ACHN (cell line): ENCODE results near the gene VPS25.
"Not testable (repeated sequence)": the region's sequence is repeated elsewhere in the genome, so short reads cannot be mapped to it uniquely, and the experiment has no call there.

ENCODE experiments used
- DNase-seq: peaks from one replicate; pipeline ENCODE4 v3.0.0-alpha.2; 2015
- in situ Hi-C: cut with HindIII; loops from 2 replicates; pipeline ENCODE4 v1.10.0; 2017; ENCODE audit warnings: low sequenced_read_pairs, low pct_ligation_motif_present, low pct_unique_long_range_greater_than_20kb

The VPS25 gene

GRCh38 chr17:42761638-42762037, 11.6 kb upstream of the VPS25 start:
- no peak for DNase-seq
- in situ Hi-C loops, result no loop called here

- no peak for DNase-seq
- in situ Hi-C loops, result no loop called here
Observed at GRCh38 chr17:42766124-42766523, 7.1 kb upstream of the VPS25 start.

DNA sequence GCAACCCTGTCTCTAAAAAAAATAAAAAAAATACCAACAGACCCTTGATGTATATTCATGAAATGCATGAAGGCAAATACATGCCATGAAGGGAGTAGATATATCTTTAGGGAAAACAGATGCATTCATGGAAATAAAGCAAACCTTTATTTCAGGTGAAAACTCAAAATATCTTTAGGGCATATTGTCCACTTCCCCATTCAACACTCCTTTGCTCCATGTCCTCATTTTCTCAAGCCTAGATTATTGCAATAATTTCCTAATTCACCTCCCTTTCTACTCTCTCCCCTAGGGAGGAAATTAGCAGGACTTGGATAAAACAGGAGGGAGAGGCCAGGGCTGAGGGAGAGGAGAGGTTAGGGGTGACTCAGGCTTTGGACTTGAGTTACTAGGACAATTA, 5.7 kb upstream of the VPS25 start:
- in situ Hi-C loops, result no loop called here
- DNase-seq, result no peak

DNA sequence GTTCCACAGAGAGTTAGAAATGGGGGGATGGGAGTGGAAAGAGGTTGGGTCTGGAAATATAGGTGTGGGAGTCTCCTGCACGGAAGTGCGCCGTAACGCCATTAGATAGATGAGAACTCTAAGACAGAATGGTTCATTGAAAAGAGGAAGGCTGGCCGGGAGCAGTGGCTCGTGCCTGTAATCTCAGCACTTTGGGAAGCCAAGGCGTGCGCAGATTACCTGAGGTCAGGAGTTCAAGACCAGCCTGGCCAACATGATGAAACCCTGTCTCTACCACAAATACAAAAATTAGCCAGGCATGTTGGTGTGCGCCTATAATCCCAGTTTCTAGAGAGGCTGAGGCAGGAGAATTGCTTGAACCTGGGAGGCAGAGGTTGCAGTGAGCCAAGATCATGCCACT, 5.2 kb upstream of the VPS25 start:
- DNase-seq, in situ Hi-C loops: not testable (repeated sequence)

GRCh38 chr17:42769964-42770363, 3.3 kb upstream of the VPS25 start:
- in situ Hi-C loops, DNase-seq: not testable (repeated sequence)

- in situ Hi-C loops, result no loop called here
- no peak for DNase-seq
Observed at GRCh38 chr17:42772945-42773289, 332 bp upstream of the VPS25 start.

DNA sequence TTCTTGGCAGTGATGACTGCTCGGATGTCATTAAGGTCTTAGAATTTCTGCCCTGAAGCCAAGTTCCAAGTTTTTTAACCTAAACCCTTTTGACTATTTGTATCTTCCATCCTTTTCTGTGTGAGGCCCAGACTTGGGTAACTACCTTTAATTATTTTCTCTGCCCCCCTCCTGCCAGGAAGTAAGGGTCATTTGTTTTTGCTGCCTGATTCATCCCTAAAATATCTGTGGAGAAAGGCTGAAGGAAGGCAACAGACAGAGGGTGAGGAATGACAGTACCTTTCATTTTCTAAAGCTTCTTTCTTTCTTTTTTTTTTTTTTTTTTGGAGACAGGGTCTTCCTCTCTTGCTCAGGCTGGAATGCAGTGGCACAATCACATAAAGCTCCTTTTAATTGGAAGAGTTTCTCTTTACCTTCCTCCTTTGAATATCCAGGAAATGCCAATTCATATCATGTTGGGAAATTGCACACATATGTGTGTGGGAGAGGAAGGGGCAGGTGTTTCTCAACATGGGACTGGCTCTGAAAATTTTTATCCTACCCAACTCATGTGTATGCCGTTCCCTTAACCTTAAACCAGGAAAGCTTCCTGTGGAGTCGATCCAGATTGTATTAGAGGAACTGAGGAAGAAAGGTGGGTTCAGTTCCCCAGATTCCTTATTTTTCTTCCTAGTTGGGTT, 957 bp downstream of the VPS25 start:
- peak; percentile 87 for DNase-seq
- in situ Hi-C loops, result no loop called here

- peak; percentile 42 for DNase-seq
- in situ Hi-C loops, result no loop called here
Observed at GRCh38 chr17:42775534-42776098, 2.4 kb downstream of the VPS25 start.

GRCh38 chr17:42778570-42778969, 5.3 kb downstream of the VPS25 start:
- DNase-seq, result no peak
- in situ Hi-C loops, result no loop called here

DNA sequence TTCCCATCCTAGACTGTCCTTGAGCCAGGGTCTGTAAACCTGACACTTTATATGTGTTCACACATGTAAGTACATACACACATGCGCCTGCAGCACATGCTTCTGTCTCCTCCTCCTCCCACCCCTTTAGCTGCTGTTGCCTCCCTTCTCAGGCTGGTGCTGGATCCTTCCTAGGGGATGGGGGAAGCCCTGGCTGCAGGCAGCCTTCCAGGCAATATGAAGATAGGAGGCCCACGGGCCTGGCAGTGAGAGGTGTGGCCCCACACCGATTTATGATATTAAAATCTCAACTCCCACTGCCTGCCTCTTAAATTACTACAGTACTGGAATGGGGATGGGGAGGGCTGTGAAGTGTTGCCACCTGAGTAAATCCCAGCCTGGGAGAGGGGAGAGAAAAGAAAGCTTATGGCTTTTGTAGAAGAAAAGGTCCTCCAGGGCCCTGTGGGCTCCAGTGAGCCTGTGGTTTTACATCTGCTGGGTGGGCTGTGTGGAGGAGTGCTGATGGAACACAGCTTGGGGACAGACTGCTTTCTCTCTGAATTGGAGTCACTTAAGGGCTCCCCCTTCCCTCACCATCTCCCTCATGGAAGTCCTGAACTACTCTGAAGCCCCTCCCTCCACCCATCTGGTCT, 6.2 kb downstream of the VPS25 start:
- DNase-seq, result no peak
- in situ Hi-C loops, result no loop called here

DNA sequence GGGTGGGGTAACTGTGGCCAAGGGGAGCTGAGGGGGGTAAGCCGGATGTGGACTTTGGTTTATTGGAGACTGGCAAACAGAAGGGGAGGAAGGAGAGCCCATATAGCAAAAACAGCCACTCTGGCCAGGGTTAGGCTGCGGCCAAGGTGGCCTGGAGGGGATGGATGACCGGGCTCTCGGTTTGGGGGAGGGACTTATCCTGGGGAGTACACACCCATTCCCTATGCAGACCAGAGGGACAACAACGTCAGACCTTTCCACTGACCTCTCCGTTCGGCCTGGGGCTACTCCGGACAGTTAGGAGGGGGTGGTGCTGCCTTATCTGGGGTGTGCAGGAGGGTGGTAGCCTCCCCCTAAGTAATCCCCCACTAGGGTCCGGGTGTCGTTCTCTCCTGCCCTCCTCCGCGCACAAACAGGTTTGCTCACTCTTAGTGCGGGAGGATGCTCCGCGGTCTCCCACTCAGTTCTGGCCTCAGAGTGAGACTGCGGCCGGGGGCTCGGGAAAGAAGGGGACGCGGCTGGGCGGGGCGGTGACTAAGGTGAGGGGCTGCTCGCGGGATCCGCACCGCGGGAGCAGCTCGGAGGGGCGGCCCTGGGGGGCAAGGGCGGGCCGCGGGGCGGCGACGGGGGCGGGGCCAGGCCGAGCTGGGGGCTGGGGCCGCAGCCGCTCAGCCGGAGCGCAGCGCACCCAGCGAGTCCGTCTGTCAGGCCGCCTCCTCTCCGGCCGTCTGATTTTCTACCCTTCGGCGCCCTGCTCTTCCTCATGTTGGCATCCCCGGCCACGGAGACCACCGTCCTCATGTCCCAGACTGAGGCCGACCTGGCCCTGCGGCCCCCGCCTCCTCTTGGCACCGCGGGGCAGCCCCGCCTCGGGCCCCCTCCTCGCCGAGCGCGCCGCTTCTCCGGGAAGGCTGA, 6.9 kb downstream of the VPS25 start, which contains the start of gene WNK4:
TSS of gene WNK4 (plus strand) at position 675 of the 915 bp plus-strand sequence. CDS start at position 764, 89 bp downstream.
- in situ Hi-C loops, result no loop called here
- DNase-seq, result peak; percentile 77

- in situ Hi-C loops, result no loop called here
- no peak for DNase-seq
Observed at GRCh38 chr17:42780851-42781638, 7.8 kb downstream of the VPS25 start.

- no peak for DNase-seq
- in situ Hi-C loops, result no loop called here
Observed at GRCh38 chr17:42781639-42782165, 8.5 kb downstream of the VPS25 start.

GRCh38 chr17:42782166-42783061, 9.2 kb downstream of the VPS25 start:
- no peak for DNase-seq
- in situ Hi-C loops, result no loop called here

- DNase-seq, result peak; percentile 80
- in situ Hi-C loops, result no loop called here
Observed at GRCh38 chr17:42783062-42783790, 10.0 kb downstream of the VPS25 start.

DNA sequence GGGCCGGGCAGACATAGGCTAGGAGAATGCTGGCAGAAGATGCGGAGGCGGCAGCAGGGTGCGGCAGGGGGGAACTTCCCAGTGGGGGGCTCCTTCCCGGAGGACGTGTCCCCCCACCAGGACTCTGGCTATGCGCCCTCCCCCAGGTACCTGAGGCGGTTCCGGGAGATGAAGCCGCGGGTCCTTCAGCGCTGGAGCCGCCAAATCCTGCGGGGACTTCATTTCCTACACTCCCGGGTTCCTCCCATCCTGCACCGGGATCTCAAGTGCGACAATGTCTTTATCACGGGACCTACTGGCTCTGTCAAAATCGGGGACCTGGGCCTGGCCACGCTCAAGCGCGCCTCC, 10.5 kb downstream of the VPS25 start:
- in situ Hi-C loops, result no loop called here
- DNase-seq, result no peak

DNA sequence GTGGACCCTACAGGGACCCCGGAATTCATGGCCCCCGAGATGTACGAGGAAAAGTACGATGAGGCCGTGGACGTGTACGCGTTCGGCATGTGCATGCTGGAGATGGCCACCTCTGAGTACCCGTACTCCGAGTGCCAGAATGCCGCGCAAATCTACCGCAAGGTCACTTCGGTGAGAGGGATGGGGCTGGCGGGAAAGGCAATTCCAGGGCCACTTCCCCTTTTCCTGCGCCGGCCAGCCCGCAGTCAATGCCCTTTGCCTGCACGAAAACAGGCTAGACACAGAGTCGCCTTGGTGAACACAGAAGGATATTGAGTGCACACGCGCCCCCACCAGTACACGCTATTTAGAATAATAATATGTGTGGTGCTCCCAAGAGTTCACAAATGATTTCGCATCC, 11.2 kb downstream of the VPS25 start:
- in situ Hi-C loops, result no loop called here
- DNase-seq, result no peak
